GM12878 (cell line): ENCODE measurements around the gene AP1S1. TPM values are rescaled to one million over a fixed set of nuclear protein-coding genes. Genes with fewer than 3 reads are reported as not detected.

Experiments used
- ATF3 ChIP-seq: IDR thresholded peaks from 2 replicates; pipeline ENCODE4 v1.6.1; 2011; ENCODE audit warnings: low read depth, mild to moderate bottlenecking, low read length, moderate library complexity, borderline replicate concordance; ENCODE audit errors: extremely low read depth
- CEBPB ChIP-seq, 2 experiments: fragments of 150-350 bp in 1 of 2; IDR thresholded peaks; 2 replicates each; pipeline ENCODE4 v1.6.1; 2012 to 2014; ENCODE audit warnings: low read depth in 2 of 2, low read length in 2 of 2, borderline replicate concordance in 1 of 2, inconsistent platforms in 1 of 2
- ETV6 ChIP-seq, 2 experiments: fragments of 450-650 bp in 1 of 2; IDR thresholded peaks in 1 of 2; conservative IDR thresholded peaks in 1 of 2; 2 replicates each; pipeline ENCODE4 v1.6.1; 2014; ENCODE audit warnings: antibody characterized with exemption in 1 of 2, borderline replicate concordance in 1 of 2, low read depth in 1 of 2, mild to moderate bottlenecking in 1 of 2, moderate library complexity in 1 of 2
- IKZF1 ChIP-seq: fragments of 450-650 bp; conservative IDR thresholded peaks from 2 replicates; pipeline ENCODE4 v1.6.1; 2017; ENCODE audit warnings: antibody characterized with exemption, mild to moderate bottlenecking
- LARP7 ChIP-seq: fragments of 450-650 bp; IDR thresholded peaks from 2 replicates; pipeline ENCODE4 v1.6.1; 2017; ENCODE audit warnings: mild to moderate bottlenecking
- MAX ChIP-seq: IDR thresholded peaks from 2 replicates; pipeline ENCODE4 v1.6.1; 2012; ENCODE audit warnings: low read depth, low read length, improper control_type of control experiment
- MLLT1 ChIP-seq: fragments of 450-650 bp; IDR thresholded peaks from 2 replicates; pipeline ENCODE4 v1.6.1; 2016; ENCODE audit warnings: mild to moderate bottlenecking
- NFYA ChIP-seq: IDR thresholded peaks from 2 replicates; pipeline ENCODE4 v1.6.1; 2011; ENCODE audit warnings: low read depth, mild to moderate bottlenecking, low read length, improper control_type of control experiment, borderline replicate concordance
- NFYB ChIP-seq: IDR thresholded peaks from 2 replicates; pipeline ENCODE4 v1.6.1; 2011; ENCODE audit warnings: low read depth, mild to moderate bottlenecking, low read length, improper control_type of control experiment, moderate library complexity; ENCODE audit not compliant: insufficient read depth
- POLR2A ChIP-seq: IDR thresholded peaks from 2 replicates; pipeline ENCODE4 v1.6.1; 2011; ENCODE audit warnings: low read depth, mild to moderate bottlenecking, low read length
- RELB ChIP-seq: fragments of 450-650 bp; IDR thresholded peaks from 2 replicates; pipeline ENCODE4 v1.6.1; 2017; ENCODE audit warnings: low read depth, mild to moderate bottlenecking, moderate library complexity
- SIX5 ChIP-seq: IDR thresholded peaks from 2 replicates; pipeline ENCODE4 v1.6.1; 2011; ENCODE audit warnings: mild to moderate bottlenecking, low read depth, low read length, moderate library complexity; ENCODE audit not compliant: severe bottlenecking
- SKIL ChIP-seq: fragments of 450-650 bp; IDR thresholded peaks from 2 replicates; pipeline ENCODE4 v1.6.1; 2017; ENCODE audit warnings: mild to moderate bottlenecking, low read depth, inconsistent platforms; ENCODE audit not compliant: poor library complexity, severe bottlenecking
- TBL1XR1 ChIP-seq: IDR thresholded peaks from 2 replicates; pipeline ENCODE4 v1.6.1; 2012; ENCODE audit warnings: low read depth, low read length, improper control_type of control experiment
- YBX1 ChIP-seq: fragments of 450-650 bp; IDR thresholded peaks from 2 replicates; pipeline ENCODE4 v1.6.1; 2016; ENCODE audit warnings: antibody characterized with exemption
- ZNF622 ChIP-seq: fragments of 450-650 bp; IDR thresholded peaks from 2 replicates; pipeline ENCODE4 v1.6.1; 2017; ENCODE audit warnings: mild to moderate bottlenecking, inconsistent platforms
- ZNF687 ChIP-seq: fragments of 450-650 bp; IDR thresholded peaks from 2 replicates; pipeline ENCODE4 v1.6.1; 2017; ENCODE audit warnings: mild to moderate bottlenecking, moderate library complexity
- polyA plus RNA-seq, 11 experiments: library from polyadenylated mRNA; depleted of rRNA in 4 of 11; unstranded in 6 of 11; stranded (reverse) in 5 of 11; fragments of >200 nt; fragmentation: Nextera tagmentation in 4 of 11; fragmentation: Illumina TruSeq in 1 of 11; extraction: Ambion mirVana in 4 of 11; extraction: Trizol in 1 of 11; gene quantifications; 1 replicate in 1 of 11; 2 replicates in 10 of 11; pipeline versions ENCODE4 v1.2.1 to v1.2.3, GENCODE V29; 2011 to 2016; ENCODE audit warnings: inconsistent platforms in 2 of 11, missing spikeins in 2 of 11, low read depth in 1 of 11
- total RNA-seq, 4 experiments: library from RNA; depleted of rRNA in 3 of 4; stranded (reverse); fragments of >200 nt in 3 of 4; fragmentation: Illumina TruSeq in 1 of 4; extraction: Trizol in 1 of 4; gene quantifications; 2 replicates each; pipeline versions ENCODE4 v1.2.1 to v1.2.3, GENCODE V29; 2013 to 2021

AP1S1 gene
- total and polyA plus RNA-seq, 10 of the 15 experiments (the other 5 are each of a cell fraction or from before 2014, with no cell fraction given), result 2.5 to 121 (median 54.9) TPM

- TF ChIP-seq RELB (0 out of 2 replicates have a peak, but pooled peaks have one; percentile 22), SIX5 (no peak), ATF3 (no peak), POLR2A (no peak), ETV6 (conservative IDR thresholded peaks at IDR 0.05 in 1 of 2, IDR thresholded peaks at IDR 0.05 in 1 of 2; ENCODE audit: borderline replicate concordance in 1 of 2, low read depth in 1 of 2) (peak in 1 of 2 experiments; percentile 13; a peak in 1 of 4 replicates), YBX1 (no peak), IKZF1 (peak; percentile 84), MAX (peak; percentile 81; the same call in 1 of the 2 replicates), TBL1XR1 (no peak), LARP7 (no peak), ZNF622 (no peak), CEBPB (IDR thresholded peaks at IDR 0.05; ENCODE audit: borderline replicate concordance in 1 of 2, low read depth in 2 of 2, low read length in 2 of 2) (no peak), NFYB (no peak), NFYA (no peak), ZNF687 (peak; percentile 77), MLLT1 (no peak), SKIL (peak; percentile 27)
Observed at GRCh38 chr7:101125989-101126650, 28.2 kb upstream of the AP1S1 start (continued).
